Stimulated activated CD8-positive, alpha-beta memory T cell treated with anti-CD3 and anti-CD28 coated beads, Interleukin-7, amount 100 ng/mL, for 4 hours (primary cell): Measurements from ENCODE around the gene SH3BGRL.
"Not testable (repeated sequence)": the region's sequence is repeated elsewhere in the genome, so short reads cannot be mapped to it uniquely, and the experiment has no call there.

Source experiments
- DNase-seq, 2 donors: peaks; one replicate each; pipeline ENCODE4 v3.0.0-alpha.2; 2020; ENCODE audit warnings: low read depth in 2 of 2

The SH3BGRL gene

DNA sequence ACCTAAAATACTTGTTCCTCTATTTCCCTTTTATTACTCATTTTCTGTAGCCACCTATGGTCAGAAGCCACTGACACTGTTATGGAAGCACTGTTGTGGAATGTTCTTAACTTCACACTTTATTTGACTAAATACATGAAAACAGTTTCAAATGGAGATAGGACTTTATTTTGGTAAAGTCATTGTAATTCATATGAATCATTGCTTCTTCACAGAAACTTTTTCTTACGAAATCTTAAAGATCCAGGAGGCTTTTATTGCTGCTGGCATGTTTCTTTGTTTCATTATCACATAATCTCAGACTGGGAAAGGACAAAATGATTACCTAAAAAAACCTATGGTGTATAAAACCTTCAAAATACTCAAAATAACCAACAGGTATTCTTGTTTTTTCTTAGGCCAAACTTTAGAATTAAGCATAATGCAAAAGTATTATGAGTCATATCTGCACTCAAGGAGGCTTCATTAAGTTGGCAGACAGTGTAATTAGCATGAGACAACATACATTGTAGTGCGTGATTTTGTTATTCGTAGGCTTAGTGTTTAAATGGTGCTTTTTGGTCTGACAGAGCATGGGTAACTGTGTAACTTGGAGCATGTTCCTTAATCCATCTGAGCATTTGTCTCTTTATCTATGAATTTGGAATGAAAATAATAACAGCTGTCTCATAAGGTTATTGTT lies 58.0 kb downstream of the SH3BGRL start:
- DNase-seq, result no peak

DNA sequence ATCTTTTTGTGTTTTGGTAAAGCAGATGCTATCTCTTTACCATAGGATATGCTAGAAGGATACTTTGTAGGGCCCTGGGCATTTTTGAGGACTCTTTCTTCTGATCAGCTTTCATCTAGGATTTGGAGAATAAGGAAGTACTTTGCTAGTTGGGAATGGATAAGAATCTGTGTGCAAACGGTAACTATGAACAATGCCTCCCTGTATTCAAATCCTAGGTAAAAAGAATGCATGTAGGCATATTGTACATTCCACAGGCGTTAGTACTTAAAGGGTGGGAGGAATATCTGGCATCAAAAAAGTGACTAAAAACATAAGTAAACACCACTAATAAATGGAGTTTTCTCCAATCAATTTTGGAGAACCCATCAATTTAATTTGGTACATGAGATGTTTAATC lies 59.7 kb downstream of the SH3BGRL start:
- no peak for DNase-seq

DNA sequence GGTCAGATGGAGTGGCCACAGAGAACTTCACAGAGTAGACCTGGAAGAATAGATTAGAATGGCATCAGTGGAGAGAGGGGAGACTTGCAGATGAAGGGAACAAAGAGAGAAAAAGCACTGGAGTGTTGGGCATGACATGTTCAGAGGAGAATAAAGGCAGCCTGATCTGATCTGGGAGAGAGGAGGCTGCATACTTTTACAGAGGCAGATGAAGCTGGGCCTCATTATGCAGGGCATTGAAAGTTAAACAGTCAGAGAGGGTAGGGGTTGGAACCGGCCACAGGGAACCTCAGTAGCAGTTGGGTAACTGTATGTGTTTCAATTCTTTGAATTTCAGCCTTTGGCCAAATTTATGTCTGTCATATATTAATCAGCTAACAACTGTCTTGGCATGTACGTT lies 61.2 kb downstream of the SH3BGRL start:
- no peak for DNase-seq

DNA sequence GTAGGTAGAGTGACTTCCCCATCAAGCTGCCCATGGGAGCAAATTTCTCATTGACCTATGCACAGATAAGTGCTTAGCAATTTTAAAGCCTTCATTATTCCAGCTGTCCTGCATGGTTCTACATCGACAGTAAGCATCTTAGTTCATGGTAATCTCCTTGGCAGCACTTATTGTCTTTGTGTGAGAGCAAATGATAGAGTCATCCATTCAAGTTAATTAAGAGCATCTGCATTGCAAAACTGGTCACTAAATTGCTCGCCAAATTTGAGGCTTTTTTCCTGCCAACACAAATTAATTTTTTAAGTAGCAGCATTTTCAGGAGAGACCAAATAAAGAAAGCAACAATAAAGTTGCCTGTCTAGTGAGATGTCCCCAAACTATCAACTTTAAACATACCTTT lies 76.7 kb downstream of the SH3BGRL start:
- DNase-seq, result no peak

DNA sequence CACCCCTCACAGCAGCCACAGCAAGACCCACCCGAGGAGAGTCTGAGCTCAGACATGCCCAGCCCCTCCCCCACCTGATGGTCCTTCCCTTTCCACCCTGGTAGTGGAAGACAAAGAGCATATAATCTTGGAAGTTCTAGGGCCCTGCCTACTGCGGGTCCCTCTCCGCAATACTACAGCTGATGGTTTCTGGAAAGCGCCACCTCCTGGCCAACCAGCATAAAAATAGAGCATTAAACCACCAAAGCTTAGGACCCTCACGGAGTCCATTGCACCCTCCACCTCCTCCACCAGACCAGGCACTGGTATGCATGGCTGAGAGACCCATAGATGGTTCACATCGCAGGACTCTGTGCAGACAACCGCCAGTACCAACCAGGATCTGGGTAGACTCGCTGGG lies 78.2 kb downstream of the SH3BGRL start:
- no peak for DNase-seq

DNA sequence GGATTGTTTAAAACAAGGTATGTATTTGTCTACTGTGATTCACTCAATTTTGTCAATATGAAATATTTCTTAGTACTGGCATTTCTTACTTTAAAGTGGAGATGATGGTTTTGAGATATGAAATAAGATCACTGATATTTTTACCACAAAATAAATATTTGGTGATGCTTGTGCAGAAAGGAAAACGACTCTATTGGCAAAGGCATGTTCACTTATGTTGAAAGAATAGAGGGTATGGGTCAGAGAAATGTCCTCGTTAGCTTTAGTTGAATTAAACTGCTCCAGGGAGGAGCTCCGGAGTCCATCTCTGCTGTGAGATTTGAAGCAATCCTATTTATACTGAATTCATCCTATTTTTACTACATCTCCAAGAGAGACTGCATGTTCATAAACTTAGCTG lies 84.2 kb downstream of the SH3BGRL start:
- no peak for DNase-seq

DNA sequence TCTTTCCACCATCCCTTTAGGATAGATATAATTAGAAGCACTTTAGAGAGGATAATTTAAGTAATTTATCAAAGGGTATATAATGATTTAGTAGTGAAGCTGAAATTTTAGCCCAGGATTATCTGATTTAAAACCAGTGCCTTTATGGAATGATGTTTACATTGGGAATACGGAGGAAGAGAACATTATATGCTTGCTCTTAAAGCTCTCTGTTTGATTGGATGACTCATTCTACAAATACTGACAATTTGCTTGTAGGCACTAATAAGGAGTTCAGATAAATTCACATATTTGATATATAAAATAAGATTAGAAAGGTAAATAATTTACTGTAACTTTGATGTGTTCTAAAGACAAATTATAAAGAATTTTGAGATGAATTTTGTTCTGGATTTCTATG lies 84.7 kb downstream of the SH3BGRL start:
- no peak for DNase-seq

GRCh38 chrX:81291996-81292395 lies 90.1 kb downstream of the SH3BGRL start:
- no peak for DNase-seq

DNA sequence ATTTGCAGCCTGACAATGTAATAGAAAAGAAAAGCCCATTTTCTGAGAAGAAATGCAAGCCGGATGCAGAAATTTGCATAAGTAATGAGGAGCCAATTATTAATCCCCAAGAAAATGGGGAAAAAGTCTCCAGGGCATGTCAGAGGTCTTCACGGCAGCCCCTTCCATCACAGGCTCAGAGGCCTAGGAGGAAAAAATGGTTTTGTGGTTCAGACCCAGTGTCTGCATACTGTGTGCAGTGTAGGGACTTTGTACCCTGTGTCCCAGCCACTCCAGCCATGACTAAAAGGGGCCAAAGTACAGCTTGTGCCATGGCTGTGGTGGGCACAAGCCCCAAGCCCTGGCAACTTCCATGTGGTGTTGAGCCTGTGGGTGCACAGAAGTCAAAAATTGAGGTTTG lies 92.2 kb downstream of the SH3BGRL start:
- no peak for DNase-seq

GRCh38 chrX:81301877-81302276 lies 100.0 kb downstream of the SH3BGRL start:
- DNase-seq, result no peak

- no peak for DNase-seq
These were observed 102.7 kb downstream of the SH3BGRL start for GRCh38 chrX:81304563-81304962.

DNA sequence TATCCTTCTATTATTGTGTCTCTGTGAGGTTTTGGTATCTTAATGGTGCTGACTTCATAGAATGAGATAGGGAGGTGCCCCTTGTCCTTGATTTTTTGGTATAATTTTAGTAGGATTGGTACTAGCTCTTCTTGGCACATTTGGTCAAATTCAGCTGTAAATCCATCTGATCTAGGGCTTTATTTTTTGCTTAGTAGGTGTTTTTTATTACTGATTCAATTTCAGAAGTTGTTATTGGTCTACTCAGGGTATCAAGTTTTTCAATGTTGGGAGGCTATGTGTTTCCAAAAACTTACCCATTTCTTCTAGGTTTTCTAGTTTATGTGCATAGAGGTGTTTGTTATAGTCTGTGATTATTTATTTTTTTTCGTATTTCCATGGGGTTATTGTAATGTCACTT lies 103.3 kb downstream of the SH3BGRL start:
- DNase-seq, result no peak

DNA sequence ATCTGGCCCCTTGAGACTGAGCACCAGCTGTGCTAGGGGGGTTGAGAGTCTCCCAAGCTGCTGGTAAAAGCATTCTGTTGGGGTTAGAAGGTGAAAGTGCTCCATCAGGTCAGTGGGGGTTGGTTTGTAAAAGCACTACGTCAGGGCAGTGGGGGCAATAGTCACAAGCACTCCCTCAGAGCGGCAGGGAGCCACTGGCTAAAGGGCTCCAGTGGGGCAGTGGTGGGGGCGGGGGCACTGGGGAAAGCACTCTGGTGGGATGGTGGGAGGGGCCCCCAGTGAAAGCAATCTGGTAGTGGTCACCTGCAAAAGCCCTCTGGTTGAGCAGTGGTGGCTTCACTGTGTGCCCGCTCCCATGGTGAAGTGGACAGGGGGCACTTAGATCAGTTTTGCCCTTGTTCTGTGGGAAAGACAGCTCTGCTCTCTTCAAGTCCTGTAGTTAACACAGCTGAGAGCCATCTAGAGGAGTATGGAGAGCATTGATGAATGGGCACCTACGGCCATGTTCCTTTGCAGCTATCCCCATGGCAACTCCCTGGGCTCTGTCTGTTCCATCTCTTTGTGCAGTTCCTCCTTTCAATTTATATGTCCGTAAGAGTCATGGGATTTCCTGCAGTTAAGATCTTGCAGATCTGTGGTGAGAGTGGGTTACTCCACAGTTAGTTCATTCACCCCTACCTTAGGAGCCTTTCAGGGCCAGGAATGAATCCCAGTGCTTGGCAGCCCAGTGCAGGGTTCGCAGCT lies 106.4 kb downstream of the SH3BGRL start:
- DNase-seq, result no peak

GRCh38 chrX:81316163-81316562 lies 114.3 kb downstream of the SH3BGRL start:
- DNase-seq, result no peak

DNA sequence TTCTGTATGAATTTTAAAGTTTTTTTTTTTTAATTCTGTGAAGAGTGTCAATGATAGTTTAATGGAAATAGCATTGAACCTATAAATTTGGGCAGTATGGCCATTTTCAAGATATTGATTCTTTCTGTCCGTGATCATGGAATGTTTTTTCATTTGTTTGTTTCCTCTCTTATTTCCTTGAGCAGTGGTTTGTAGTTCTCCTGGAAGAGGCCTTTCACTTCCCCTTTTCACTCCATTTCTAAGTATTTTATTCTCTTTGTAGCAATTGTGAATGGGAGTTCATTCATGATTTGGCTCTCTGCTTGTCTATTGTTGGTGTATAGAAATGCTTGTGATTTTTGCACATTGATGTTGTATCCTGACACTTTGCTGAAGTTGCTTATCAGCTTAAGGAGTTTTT lies 129.8 kb downstream of the SH3BGRL start:
- DNase-seq, result not testable (repeated sequence)

GRCh38 chrX:81336455-81337152 lies 134.7 kb downstream of the SH3BGRL start:
- no peak for DNase-seq

GRCh38 chrX:81337805-81338204 lies 135.9 kb downstream of the SH3BGRL start:
- no peak for DNase-seq

- no peak for DNase-seq
These were observed 137.0 kb downstream of the SH3BGRL start for GRCh38 chrX:81338924-81339323.

- not testable (repeated sequence) for DNase-seq
These were observed 143.4 kb downstream of the SH3BGRL start for GRCh38 chrX:81345296-81345695.
